H1 (cell line): ENCODE measurements around the gene DCDC2B. TPM values are rescaled to one million over a fixed set of nuclear protein-coding genes. Genes with fewer than 3 reads are reported as not detected.

Source experiments
- CTCF ChIA-PET: fragments of 300-600 bp; sonication (Branson Sonifier 250); formaldehyde crosslinking; loops from one replicate; lab custom pipeline; 2021; ENCODE audit not compliant: partially characterized antibody; lab: Charles Lee
- POLR2A ChIA-PET: fragments of 300-600 bp; sonication (Branson Sonifier 250); formaldehyde crosslinking; loops from one replicate; lab custom pipeline; 2021; ENCODE audit warnings: inconsistent platforms; ENCODE audit not compliant: partially characterized antibody; lab: Charles Lee
- DNase-seq, 2 experiments: peaks; one replicate each; pipeline versions ENCODE4 v3.0.0 to v3.0.0-alpha.2; 2010 to 2022; ENCODE audit warnings: low spot score in 2 of 2, low read depth in 1 of 2, mixed read lengths in 1 of 2
- FAIRE-seq: peaks from 2 replicates; lab custom pipeline; 2011; peaks lifted over from hg19 to GRCh38; lab: Jason Lieb, UNC
- H2AFZ ChIP-seq: 2 replicates; pipeline ENCODE4 v1.8.1; 2012; ENCODE audit warnings: low read length, inconsistent platforms
- H2AK5ac ChIP-seq: 2 replicates; pipeline ENCODE4 v1.6.1; 2013; ENCODE audit warnings: low read depth, low read length
- H2BK120ac ChIP-seq: replicated peaks from 2 replicates; pipeline ENCODE3; 2013; ENCODE audit warnings: low read depth, low read length, inconsistent platforms
- H2BK12ac ChIP-seq: 2 replicates; pipeline ENCODE4 v1.6.1; 2013; ENCODE audit warnings: low read depth, low read length
- H2BK15ac ChIP-seq: 2 replicates; pipeline ENCODE4 v1.6.1; 2013; ENCODE audit warnings: low read length
- H2BK20ac ChIP-seq: 2 replicates; pipeline ENCODE4 v1.6.1; 2013; ENCODE audit warnings: low read length
- H2BK5ac ChIP-seq: 2 replicates; pipeline ENCODE4 v1.6.1; 2013; ENCODE audit warnings: low read depth, low read length
- H3K14ac ChIP-seq: 2 replicates; pipeline ENCODE4 v1.6.1; 2013; ENCODE audit warnings: inconsistent platforms; ENCODE audit not compliant: insufficient read length
- H3K18ac ChIP-seq: 2 replicates; pipeline ENCODE4 v1.6.1; 2013; ENCODE audit warnings: low read length; ENCODE audit errors: extremely low read depth
- H3K23ac ChIP-seq: 2 replicates; pipeline ENCODE4 v1.6.1; 2013; ENCODE audit warnings: inconsistent platforms; ENCODE audit not compliant: insufficient read length
- H3K23me2 ChIP-seq: 2 replicates; pipeline ENCODE4 v1.6.1; 2013; ENCODE audit warnings: low read depth, low read length
- H3K27ac ChIP-seq: 2 replicates; pipeline ENCODE4 v1.6.1; 2011; ENCODE audit warnings: low read depth, low read length, inconsistent platforms
- H3K27me3 ChIP-seq, 4 experiments: replicated peaks in 1 of 4; 1 replicate in 1 of 4; 2 replicates in 3 of 4; pipeline versions ENCODE4 v1.6.1 to v1.8.1; 2011 to 2013; ENCODE audit warnings: low read length in 3 of 4, mild to moderate bottlenecking in 3 of 4, inconsistent platforms in 2 of 4, mixed read lengths in 2 of 4, moderate library complexity in 1 of 4; ENCODE audit not compliant: control insufficient read depth in 3 of 4, insufficient read depth in 3 of 4; ENCODE audit errors: extremely low read depth in 1 of 4
- H3K36me3 ChIP-seq, 4 experiments: 2 replicates each; pipeline versions ENCODE4 v1.6.1 to v1.8.1; 2011 to 2013; ENCODE audit warnings: mild to moderate bottlenecking in 4 of 4, low read length in 3 of 4, moderate library complexity in 2 of 4, control low read depth in 1 of 4, inconsistent platforms in 1 of 4; ENCODE audit not compliant: insufficient read depth in 4 of 4, control insufficient read depth in 2 of 4
- H3K4ac ChIP-seq: replicated peaks from 2 replicates; pipeline ENCODE3; 2013; ENCODE audit warnings: low read length, low read depth, mixed read lengths, inconsistent platforms; ENCODE audit not compliant: insufficient read length
- H3K4me1 ChIP-seq, 4 experiments: replicated peaks in 1 of 4; 1 replicate in 1 of 4; 2 replicates in 3 of 4; pipeline versions ENCODE4 v1.6.1 to v1.8.1; 2011 to 2013; ENCODE audit warnings: low read length in 3 of 4, inconsistent platforms in 2 of 4, mixed read lengths in 1 of 4; ENCODE audit not compliant: insufficient read depth in 4 of 4, control insufficient read depth in 3 of 4
- H3K4me2 ChIP-seq, 2 experiments: 2 replicates each; pipeline versions ENCODE4 v1.6.1 to v1.8.1; 2011 to 2013; ENCODE audit warnings: low read depth in 2 of 2, low read length in 2 of 2, control low read depth in 1 of 2, inconsistent platforms in 1 of 2, mild to moderate bottlenecking in 1 of 2; ENCODE audit not compliant: insufficient read depth in 1 of 2
- H3K4me3 ChIP-seq, 4 experiments: fragments of 200-600, 300-600 bp in 1 of 4; sonication (generic), shearing (Covaris generic), sonication (Bioruptor Twin) in 1 of 4; 2 replicates each; pipeline versions ENCODE4 v1.5.1 to v1.8.1; 2011 to 2016; ENCODE audit warnings: low read length in 4 of 4, low read depth in 3 of 4, control low read depth in 2 of 4, inconsistent platforms in 2 of 4, mild to moderate bottlenecking in 2 of 4, mixed read lengths in 1 of 4, moderate library complexity in 1 of 4; ENCODE audit not compliant: insufficient read depth in 2 of 4; ENCODE audit errors: extremely low read depth in 1 of 4
- H3K56ac ChIP-seq: replicated peaks from 2 replicates; pipeline ENCODE3; 2013; ENCODE audit warnings: low read depth, mild to moderate bottlenecking, mixed read lengths, low read length, inconsistent platforms; ENCODE audit not compliant: insufficient read length
- H3K79me1 ChIP-seq: 2 replicates; pipeline ENCODE4 v1.6.1; 2013; ENCODE audit warnings: low read depth, low read length, control low read depth
- H3K79me2 ChIP-seq, 2 experiments: 2 replicates each; pipeline versions ENCODE4 v1.6.1 to v1.8.1; 2012 to 2013; ENCODE audit warnings: low read length in 2 of 2, mild to moderate bottlenecking in 2 of 2, inconsistent platforms in 1 of 2; ENCODE audit not compliant: insufficient read depth in 2 of 2, control insufficient read depth in 1 of 2
- H3K9ac ChIP-seq, 4 experiments: replicated peaks in 1 of 4; 1 replicate in 1 of 4; 2 replicates in 3 of 4; pipeline versions ENCODE4 v1.6.1 to v1.8.1; 2011 to 2013; ENCODE audit warnings: low read depth in 3 of 4, low read length in 3 of 4, control low read depth in 2 of 4, mild to moderate bottlenecking in 2 of 4, moderate library complexity in 2 of 4, inconsistent platforms in 1 of 4; ENCODE audit errors: extremely low read depth in 1 of 4
- H3K9me3 ChIP-seq, 2 experiments: 2 replicates each; pipeline versions ENCODE4 v1.6.1 to v1.8.1; 2012 to 2013; ENCODE audit warnings: mild to moderate bottlenecking in 2 of 2, moderate library complexity in 2 of 2, control low read depth in 1 of 2, inconsistent platforms in 1 of 2, low read depth in 1 of 2, low read length in 1 of 2, mixed read lengths in 1 of 2; ENCODE audit not compliant: insufficient read depth in 2 of 2
- H4K20me1 ChIP-seq, 2 experiments: replicated peaks in 1 of 2; 2 replicates each; pipeline versions ENCODE3 to v1.8.1; 2011 to 2013; ENCODE audit warnings: inconsistent platforms in 2 of 2, low read length in 2 of 2, mild to moderate bottlenecking in 1 of 2; ENCODE audit not compliant: insufficient read depth in 2 of 2, control insufficient read depth in 1 of 2
- H4K5ac ChIP-seq: 2 replicates; pipeline ENCODE4 v1.6.1; 2013; ENCODE audit warnings: low read length, low read depth, mixed read lengths, inconsistent platforms; ENCODE audit not compliant: insufficient read length
- H4K8ac ChIP-seq: 2 replicates; pipeline ENCODE4 v1.8.0; 2013; ENCODE audit warnings: mild to moderate bottlenecking, moderate library complexity, low read length, inconsistent platforms; ENCODE audit not compliant: insufficient read depth; ENCODE audit errors: extremely low read depth
- H4K91ac ChIP-seq: replicated peaks from 2 replicates; pipeline ENCODE3; 2013; ENCODE audit warnings: low read length, mixed read lengths, inconsistent platforms; ENCODE audit not compliant: insufficient read length
- ASH2L ChIP-seq: fragments of 200-600, 300-600 bp; sonication (generic); IDR thresholded peaks from one replicate; pipeline ENCODE4 v1.7.1; 2017; ENCODE audit warnings: low read length
- CBX5 ChIP-seq: fragments of 300-800, 300-1000 bp; sonication (generic); IDR thresholded peaks from 2 replicates; pipeline ENCODE4 v1.7.1; 2016; ENCODE audit warnings: antibody characterized with exemption, low read length, low read depth
- KDM4A ChIP-seq: IDR thresholded peaks from one replicate; pipeline ENCODE4 v1.7.1; 2012; ENCODE audit warnings: low read depth, mild to moderate bottlenecking, moderate library complexity, low read length, inconsistent platforms; ENCODE audit not compliant: severe bottlenecking
- RAD21 ChIP-seq, 2 experiments: IDR thresholded peaks in 1 of 2; conservative IDR thresholded peaks in 1 of 2; 2 replicates each; pipeline ENCODE4 v1.6.1; 2011; ENCODE audit warnings: low read depth in 2 of 2, low read length in 2 of 2, improper control_type of control experiment in 1 of 2, inconsistent platforms in 1 of 2, mild to moderate bottlenecking in 1 of 2, moderate library complexity in 1 of 2
- USF2 ChIP-seq: IDR thresholded peaks from 2 replicates; pipeline ENCODE4 v1.6.1; 2011; ENCODE audit warnings: low read length, improper control_type of control experiment
- WGBS, 2 experiments: shearing (Covaris generic) in 1 of 2; methylation state at CpG; one replicate each; pipeline versions ENCODE4 v1.1.6 to v1.1.7; 2013 to 2015; ENCODE audit warnings: low lambda C conversion rate in 2 of 2, mixed read lengths in 2 of 2, inconsistent platforms in 1 of 2, low coverage in 1 of 2, missing lambda C conversion rate in 1 of 2; ENCODE audit not compliant: insufficient replicate concordance in 2 of 2, insufficient coverage in 1 of 2, insufficient read length in 1 of 2; ENCODE audit errors: extremely low coverage in 1 of 2, missing lambda C conversion rate in 1 of 2; 5-methylcytosine and 5-hydroxymethylcytosine counted together
- polyA plus RNA-seq, 7 experiments: library from polyadenylated mRNA; depleted of rRNA in 3 of 7; stranded (reverse) in 5 of 7; unstranded in 2 of 7; fragments of >200 nt in 5 of 7; fragments of 200-250 nt in 2 of 7; gene quantifications; 1 replicate in 5 of 7; 2 replicates in 1 of 7; 4 replicates in 1 of 7; pipeline versions ENCODE4 v1.2.1 to v1.2.3, GENCODE V29; 2011 to 2013; ENCODE audit warnings: missing spikeins in 2 of 7, mixed read lengths in 2 of 7
- total RNA-seq: library from RNA; stranded (reverse); fragmentation: NEBNext Ultra II Directional; extraction: Animal tissue kit (Norgen Biotek cat#: 25700); gene quantifications from 2 replicates; pipeline ENCODE4 v1.2.1, GENCODE V29; 2021

DCDC2B gene
- total and polyA plus RNA-seq, 2 of the 8 experiments (the other 6 are each of a cell fraction or from before 2014, with no cell fraction given) = not detected

GRCh38 chr1:32234792-32235191, 25.9 kb downstream of the DCDC2B start:
- no peak overlapping the region for H3K23ac ChIP-seq
- H2BK15ac ChIP-seq = no peak overlapping the region
- no peak overlapping the region for H2AK5ac ChIP-seq
- H4K91ac ChIP-seq = no peak overlapping the region
- H3K9me3 ChIP-seq = no peaks in the 10 kb centered on the region
- no peak overlapping the region for H3K56ac ChIP-seq
- no peak overlapping the region for H2BK12ac ChIP-seq
- no peak overlapping the region for H4K5ac ChIP-seq
- no peak overlapping the region for H4K8ac ChIP-seq
- DNase-seq = no peak
- H3K4me3 ChIP-seq = no peak overlapping the region
- H3K4me1 ChIP-seq = peaks cover 0 to 2% (median 0%) of the 10 kb centered on the region in 4 experiments; a peak in 1 of 7 replicates
- H3K79me1 ChIP-seq = peaks cover 2% of the 10 kb centered on the region; the same call in 1 of the 2 replicates
- 94% methylated on average over 7 of the region's 7 CpGs; no CpG with 5 or more reads in 1 of the 2 experiments for WGBS, 2 experiments
- FAIRE-seq = no peak
- H4K20me1 ChIP-seq = peaks cover 0 to 8% of the 10 kb centered on the region in 2 experiments
- peaks cover 6% of the 10 kb centered on the region for H3K23me2 ChIP-seq
- TF ChIP-seq USF2 (no peak), KDM4A (no peak), RAD21 (IDR thresholded peaks at IDR 0.05 in 1 of 2, conservative IDR thresholded peaks at IDR 0.05 in 1 of 2; ENCODE audit: low read depth in 2 of 2, low read length in 2 of 2) (peak in 1 of 2 experiments; percentile 23; a peak in 1 of 4 replicates), ASH2L (no peak), CBX5 (no peak)
- no peaks in the 10 kb centered on the region for H3K79me2 ChIP-seq
- H3K36me3 ChIP-seq = peaks cover 8 to 34% (median 24%) of the 10 kb centered on the region in 4 experiments; a peak in 7 of 8 replicates
- H2BK5ac ChIP-seq = no peak overlapping the region
- H3K14ac ChIP-seq = no peak overlapping the region
- H3K27me3 ChIP-seq = no peaks in the 10 kb centered on the region
- no peak overlapping the region for H3K27ac ChIP-seq
- POLR2A ChIA-PET = interaction anchor here (1.1 to 9.1 kb wide), 8 partner anchors 9 to 102 kb away, joined by 5 to 73 read pairs (median 12); partner anchors contain the start of gene MARCKSL1
- H3K18ac ChIP-seq = no peak overlapping the region
- H2BK20ac ChIP-seq = no peak overlapping the region
- H3K4ac ChIP-seq = no peak overlapping the region
- no peak overlapping the region for H3K9ac ChIP-seq
- H2BK120ac ChIP-seq = no peak overlapping the region
- H2AFZ ChIP-seq = no peak overlapping the region
- H3K4me2 ChIP-seq = no peak overlapping the region
- CTCF ChIA-PET = interaction anchor here (0.6 to 6.8 kb wide), 6 partner anchors 12 to 546 kb away, joined by 3 to 38 read pairs (median 4); partner anchors contain the start of gene FAM167B
